ENCODE data around the gene DUS1L. TPM values are rescaled to one million over a fixed set of nuclear protein-coding genes. Genes with fewer than 3 reads are reported as not detected.

DUS1L gene
- total and polyA plus RNA-seq, 2 donors (not counting 1 experiment from before 2014, with no cell fraction given): 109 to 241 TPM

DNA sequence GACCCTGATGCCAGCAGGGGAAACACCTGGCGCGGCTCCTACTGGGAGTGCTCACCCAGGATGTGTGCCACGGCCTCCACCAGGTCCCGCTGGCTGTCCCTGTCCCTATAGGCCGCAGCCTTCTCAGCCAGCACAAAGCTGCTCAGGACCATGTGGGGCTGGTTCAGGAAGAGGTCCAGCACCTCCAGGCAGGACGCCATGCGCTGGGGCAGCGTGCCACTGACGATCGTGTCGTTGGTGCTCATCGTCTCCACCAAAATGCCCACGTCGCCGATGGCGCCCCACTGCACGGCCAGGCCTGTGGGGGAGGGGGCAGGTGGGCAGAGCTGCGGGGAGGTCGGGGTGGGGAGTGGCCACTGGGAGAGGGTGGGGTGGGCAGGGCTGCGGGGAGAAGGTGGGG is 15.9 kb upstream of the DUS1L start:
- no peak overlapping the region for H3K4me2 ChIP-seq (replicated peaks; ENCODE audit: low read depth, low read length, poor library complexity, severe bottlenecking)
- H2AFZ ChIP-seq (ENCODE audit: insufficient read depth, low read depth, low read length, poor library complexity, severe bottlenecking): no peak overlapping the region
- no peaks in the 10 kb centered on the region for H3K9me3 Mint-ChIP-seq (ENCODE audit: insufficient read depth)
- H3K4me1 ChIP-seq (ENCODE audit: control insufficient read depth in 2 of 2, insufficient read depth in 2 of 2, low read length in 2 of 2): no peaks in the 10 kb centered on the region
- no peak overlapping the region for H3K4me3 Mint-ChIP-seq
- H3K27me3 ChIP-seq (replicated peaks in 1 of 4; ENCODE audit: control extremely low read depth in 1 of 4, control insufficient read depth in 3 of 4, insufficient read depth in 4 of 4, low read length in 3 of 4): no peaks in the 10 kb centered on the region
- H3K27me3 Mint-ChIP-seq: no peaks in the 10 kb centered on the region
- no peaks in the 10 kb centered on the region for H3K4me1 Mint-ChIP-seq
- no peaks in the 10 kb centered on the region for H4K20me1 ChIP-seq (ENCODE audit: control insufficient read depth, insufficient read depth, low read length, poor library complexity, severe bottlenecking)
- ChIA-PET CTCF (no interaction called here), POLR2A (interaction anchor here (0.5 kb wide), 1 partner anchor 10 kb away, joined by 9 read pairs; no protein-coding TSS in a partner anchor)
- H3K36me3 ChIP-seq (replicated peaks in 1 of 2; ENCODE audit: control extremely low read depth in 1 of 2, control insufficient read depth in 1 of 2, extremely low read depth in 1 of 2, insufficient read depth in 2 of 2, low read length in 1 of 2): peaks cover 0 to 46% of the 10 kb centered on the region in 2 experiments
- no peak overlapping the region for H3K9ac ChIP-seq (ENCODE audit: low read length)
- H3K9me3 ChIP-seq (ENCODE audit: control extremely low read depth in 1 of 3, control insufficient read depth in 2 of 3, insufficient read depth in 1 of 3, low read length in 2 of 3): no peaks in the 10 kb centered on the region
- H3K27ac Mint-ChIP-seq: no peak overlapping the region
- no peak overlapping the region for H3K4me3 ChIP-seq (ENCODE audit: control extremely low read depth in 1 of 5, extremely low read depth in 1 of 5, insufficient read depth in 1 of 5, low read depth in 2 of 5, low read length in 4 of 5)
- no peak overlapping the region for H3K27ac ChIP-seq (ENCODE audit: low read length in 2 of 2)
- DNase-seq (no peak), ATAC-seq (ENCODE audit: low read depth) (no peak)
- TF ChIP-seq, protein P1, sequence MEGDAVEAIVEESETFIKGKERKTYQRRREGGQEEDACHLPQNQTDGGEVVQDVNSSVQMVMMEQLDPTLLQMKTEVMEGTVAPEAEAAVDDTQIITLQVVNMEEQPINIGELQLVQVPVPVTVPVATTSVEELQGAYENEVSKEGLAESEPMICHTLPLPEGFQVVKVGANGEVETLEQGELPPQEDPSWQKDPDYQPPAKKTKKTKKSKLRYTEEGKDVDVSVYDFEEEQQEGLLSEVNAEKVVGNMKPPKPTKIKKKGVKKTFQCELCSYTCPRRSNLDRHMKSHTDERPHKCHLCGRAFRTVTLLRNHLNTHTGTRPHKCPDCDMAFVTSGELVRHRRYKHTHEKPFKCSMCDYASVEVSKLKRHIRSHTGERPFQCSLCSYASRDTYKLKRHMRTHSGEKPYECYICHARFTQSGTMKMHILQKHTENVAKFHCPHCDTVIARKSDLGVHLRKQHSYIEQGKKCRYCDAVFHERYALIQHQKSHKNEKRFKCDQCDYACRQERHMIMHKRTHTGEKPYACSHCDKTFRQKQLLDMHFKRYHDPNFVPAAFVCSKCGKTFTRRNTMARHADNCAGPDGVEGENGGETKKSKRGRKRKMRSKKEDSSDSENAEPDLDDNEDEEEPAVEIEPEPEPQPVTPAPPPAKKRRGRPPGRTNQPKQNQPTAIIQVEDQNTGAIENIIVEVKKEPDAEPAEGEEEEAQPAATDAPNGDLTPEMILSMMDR (IDR thresholded peaks at IDR 0.05): no peak
- no peak for TF ChIP-seq EZH2 (IDR thresholded peaks at IDR 0.05; ENCODE audit: borderline replicate concordance, insufficient read depth, low read depth, low read length, poor library complexity, severe bottlenecking)
- intact Hi-C loops (cut with micrococcal nuclease): no loop called here
- H3K79me2 ChIP-seq (ENCODE audit: control insufficient read depth, insufficient read depth, low read length): no peaks in the 10 kb centered on the region
- WGBS (ENCODE audit: insufficient coverage): 95% methylated on average over 16 of the region's 20 CpGs

DNA sequence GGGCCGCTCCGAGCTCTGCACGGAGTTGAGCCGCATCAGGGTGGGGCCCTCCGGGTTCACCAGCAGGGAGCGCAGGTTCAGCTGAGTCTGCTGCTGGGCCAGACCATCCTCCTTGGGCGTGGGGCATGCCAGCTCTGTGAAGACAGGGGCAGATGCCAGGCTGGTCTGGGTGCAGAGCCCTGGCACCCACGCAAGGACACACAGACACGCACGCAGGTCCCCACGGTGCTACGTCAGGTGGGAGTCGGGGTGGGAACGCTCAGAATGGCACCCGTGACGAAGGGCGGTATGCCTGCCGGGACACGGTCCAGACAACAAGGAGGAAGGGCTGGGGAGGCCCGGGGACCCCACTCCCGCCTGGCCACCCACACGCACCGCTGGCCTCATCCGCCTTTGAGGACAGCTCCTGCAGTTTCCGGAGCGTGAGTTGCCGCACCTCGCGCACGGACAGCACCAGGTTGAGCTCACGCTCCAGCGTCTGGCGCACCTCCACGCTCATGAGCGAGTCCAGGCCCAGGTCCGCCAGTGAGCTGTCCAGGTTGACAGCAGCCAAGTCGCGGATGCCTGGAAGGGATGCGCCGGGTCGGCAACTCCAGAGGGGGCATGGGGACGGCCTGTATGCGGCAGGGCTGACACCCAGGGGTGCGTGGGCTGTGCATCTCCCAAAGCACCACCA is 15.3 kb upstream of the DUS1L start:
- Histone ChIP-seq H3K4me1 (ENCODE audit: control insufficient read depth in 2 of 2, insufficient read depth in 2 of 2, low read length in 2 of 2) (no peaks in the 10 kb centered on the region), H3K36me3 (replicated peaks in 1 of 2; ENCODE audit: control extremely low read depth in 1 of 2, control insufficient read depth in 1 of 2, extremely low read depth in 1 of 2, insufficient read depth in 2 of 2, low read length in 1 of 2) (peaks cover 0 to 40% of the 10 kb centered on the region in 2 experiments), H4K20me1 (ENCODE audit: control insufficient read depth, insufficient read depth, low read length, poor library complexity, severe bottlenecking) (no peaks in the 10 kb centered on the region), H3K4me2 (replicated peaks; ENCODE audit: low read depth, low read length, poor library complexity, severe bottlenecking) (no peak overlapping the region), H3K9me3 (ENCODE audit: control extremely low read depth in 1 of 3, control insufficient read depth in 2 of 3, insufficient read depth in 1 of 3, low read length in 2 of 3) (no peaks in the 10 kb centered on the region), H3K4me3 (ENCODE audit: control extremely low read depth in 1 of 5, extremely low read depth in 1 of 5, insufficient read depth in 1 of 5, low read depth in 2 of 5, low read length in 4 of 5) (no peak overlapping the region), H3K27me3 (replicated peaks in 1 of 4; ENCODE audit: control extremely low read depth in 1 of 4, control insufficient read depth in 3 of 4, insufficient read depth in 4 of 4, low read length in 3 of 4) (no peaks in the 10 kb centered on the region), H3K27ac (ENCODE audit: low read length in 2 of 2) (no peak overlapping the region), H3K9ac (ENCODE audit: low read length) (no peak overlapping the region), H3K79me2 (ENCODE audit: control insufficient read depth, insufficient read depth, low read length) (no peaks in the 10 kb centered on the region), H2AFZ (ENCODE audit: insufficient read depth, low read depth, low read length, poor library complexity, severe bottlenecking) (no peak overlapping the region)
- H3K4me1 Mint-ChIP-seq: no peaks in the 10 kb centered on the region
- WGBS (ENCODE audit: insufficient coverage): 97% methylated on average over 44 of the region's 44 CpGs
- no peak overlapping the region for H3K27ac Mint-ChIP-seq
- no peak for DNase-seq
- no peak for ATAC-seq (ENCODE audit: low read depth)
- no peaks in the 10 kb centered on the region for H3K9me3 Mint-ChIP-seq (ENCODE audit: insufficient read depth)
- CTCF ChIA-PET: no interaction called here
- intact Hi-C loops (cut with micrococcal nuclease): no loop called here
- POLR2A ChIA-PET: interaction anchor here (0.5 kb wide), 1 partner anchor 10 kb away, joined by 9 read pairs; no protein-coding TSS in a partner anchor
- no peak overlapping the region for H3K4me3 Mint-ChIP-seq
- TF ChIP-seq, protein P1 (IDR thresholded peaks at IDR 0.05): no peak
- no peak for TF ChIP-seq EZH2 (IDR thresholded peaks at IDR 0.05; ENCODE audit: borderline replicate concordance, insufficient read depth, low read depth, low read length, poor library complexity, severe bottlenecking)
- H3K27me3 Mint-ChIP-seq: no peaks in the 10 kb centered on the region
